Ovary (tissue), 9 donors: ENCODE data around the gene LPCAT3. TPM values are rescaled to one million over a fixed set of nuclear protein-coding genes. Genes with fewer than 3 reads are reported as not detected.

Source experiments
- DNase-seq, 5 donors: peaks; one replicate each; pipeline ENCODE4 v3.0.0-alpha.2; 2019 to 2020
- H3K27ac ChIP-seq, 2 donors: fragments of 200-600 bp; one replicate each; pipeline versions ENCODE4 v1.5.1 to v1.8.0; 2019 to 2022
- H3K27me3 ChIP-seq: fragments of 200-600 bp; one replicate; pipeline ENCODE4 v1.8.0; 2022
- H3K36me3 ChIP-seq: fragments of 200-600 bp; sonication (generic); one replicate; pipeline ENCODE4 v1.5.1; 2019
- H3K4me1 ChIP-seq: one replicate; pipeline ENCODE4 v1.8.1; 2013; ENCODE audit warnings: mild to moderate bottlenecking, moderate library complexity; ENCODE audit not compliant: insufficient read depth
- H3K4me3 ChIP-seq: fragments of 200-600 bp; sonication (generic); one replicate; pipeline ENCODE4 v1.5.1; 2017
- H3K9me3 ChIP-seq, 2 donors: fragments of 200-600 bp in 1 of 2; sonication (generic) in 1 of 2; one replicate each; pipeline versions ENCODE4 v1.5.1 to v1.8.1; 2013 to 2019; ENCODE audit warnings: mild to moderate bottlenecking in 1 of 2, moderate library complexity in 1 of 2
- CTCF ChIP-seq, 3 donors: fragments of 450-650 bp in 2 of 3; fragments of 200-600 bp in 1 of 3; IDR thresholded peaks; one replicate each; pipeline versions ENCODE4 v1.5.1 to v1.8.0; 2016 to 2022; ENCODE audit warnings: antibody characterized with exemption in 3 of 3, mild to moderate bottlenecking in 1 of 3
- EP300 ChIP-seq: sonication (generic); formaldehyde crosslinking; IDR thresholded peaks from one replicate; pipeline ENCODE4 v1.6.1; 2017; ENCODE audit warnings: antibody characterized with exemption
- POLR2A ChIP-seq: fragments of 450-650 bp; IDR thresholded peaks from one replicate; pipeline ENCODE4 v1.6.1; 2017; ENCODE audit warnings: antibody characterized with exemption, mild to moderate bottlenecking, moderate library complexity
- WGBS, 3 donors: extraction: QIAGEN DNeasy Blood & Tissue Kit in 1 of 3; methylation state at CpG; one replicate each; pipeline versions ENCODE4 v1.1.5 to v1.1.7; 2013 to 2017; 5-methylcytosine and 5-hydroxymethylcytosine counted together
- intact Hi-C, 4 donors: fragments of 100-400 bp; cut with DNase I; formaldehyde crosslinking; loops; one replicate each; pipeline versions ENCODE4 v1.11.0 to v1.15.1; 2022 to 2023
- polyA plus RNA-seq, 2 donors: library from polyadenylated mRNA; stranded (reverse); fragments of 200-250 nt in 1 of 2; fragments of 350-450 nt in 1 of 2; fragmentation: Illumina TruSeq in 1 of 2; extraction: RNeasy Lipid Tissue Mini Kit (QIAGEN cat#74804) in 1 of 2; gene quantifications; one replicate each; pipeline ENCODE4 v1.2.3, GENCODE V29; 2013 to 2014
- total RNA-seq, 7 donors: library from RNA; depleted of rRNA in 2 of 7; stranded (reverse); fragments of >200 nt in 2 of 7; fragmentation: NEBNext Ultra II Directional in 3 of 7; extraction: Animal tissue kit (Norgen Biotek cat#: 25700) in 3 of 7; gene quantifications; one replicate each; pipeline versions ENCODE4 v1.1.0 to v1.2.4, GENCODE V29; 2016 to 2023
- donor health status: DM: no; HTN: no; CAD: no; lungs with moderate emphysema.
- donor health status: DM: no; HTN: no; CAD: no.
- donor health status: Bipolar disorder and iron deficiency.
- donor health status: DM: yes; HTN: yes; CAD: no.
- donor health status: DM: no; HTN: no; CAD: no.
- donor health status: DM: yes; HTN: yes; CAD: no.

The LPCAT3 gene
- total and polyA plus RNA-seq, 9 donors = 15.5 to 51.2 (median 39.5) TPM

GRCh38 chr12:6953442-6954315, 64.6 kb downstream of the LPCAT3 start:
- no peaks in the 10 kb centered on the region for H3K9me3 ChIP-seq
- no peak overlapping the region for H3K27ac ChIP-seq
- no peaks in the 10 kb centered on the region for H3K36me3 ChIP-seq
- TF ChIP-seq POLR2A = no peak
- TF ChIP-seq EP300 = no peak
- no peak for TF ChIP-seq CTCF (IDR thresholded peaks at IDR 0.05)
- peak in 1 of 5 donors; percentile 35 for DNase-seq
- WGBS, 3 donors = 56 to 66% (median 63%) methylated on average over 24 of the region's 24 CpGs
- H3K4me3 ChIP-seq = no peak overlapping the region
- intact Hi-C loops = no loop called here
- H3K27me3 ChIP-seq = no peaks in the 10 kb centered on the region
- no peaks in the 10 kb centered on the region for H3K4me1 ChIP-seq

GRCh38 chr12:6952863-6953441, 65.3 kb downstream of the LPCAT3 start:
- Histone ChIP-seq H3K4me1 (no peaks in the 10 kb centered on the region), H3K36me3 (no peaks in the 10 kb centered on the region), H3K27me3 (no peaks in the 10 kb centered on the region), H3K4me3 (no peak overlapping the region), H3K9me3 (no peaks in the 10 kb centered on the region), H3K27ac (no peak overlapping the region)
- TF ChIP-seq CTCF (IDR thresholded peaks at IDR 0.05) = no peak
- TF ChIP-seq EP300 = no peak
- no peak for TF ChIP-seq POLR2A
- 88 to 91% (median 88%) methylated on average over 15 of the region's 15 CpGs for WGBS, 3 donors
- intact Hi-C loops = no loop called here
- DNase-seq = peak in 1 of 5 donors; percentile 18

- TF ChIP-seq EP300 (no peak), CTCF (IDR thresholded peaks at IDR 0.05) (no peak), POLR2A (no peak)
- Histone ChIP-seq H3K9me3 (no peaks in the 10 kb centered on the region), H3K4me3 (no peak overlapping the region), H3K4me1 (no peaks in the 10 kb centered on the region), H3K36me3 (no peaks in the 10 kb centered on the region), H3K27ac (no peak overlapping the region), H3K27me3 (no peaks in the 10 kb centered on the region)
- DNase-seq = peak in 1 of 5 donors; percentile 34
- intact Hi-C loops = no loop called here
- WGBS, 3 donors = 76 to 82% (median 76%) methylated on average over 22 of the region's 22 CpGs
Observed at GRCh38 chr12:6952121-6952862, 66.0 kb downstream of the LPCAT3 start.

- Histone ChIP-seq H3K4me1 (no peaks in the 10 kb centered on the region), H3K36me3 (no peaks in the 10 kb centered on the region), H3K27me3 (no peaks in the 10 kb centered on the region), H3K4me3 (peak overlapping the region; percentile 4), H3K9me3 (no peaks in the 10 kb centered on the region), H3K27ac (no peak overlapping the region)
- intact Hi-C loops = no loop called here
- 87 to 91% (median 88%) methylated on average over 20 of the region's 20 CpGs for WGBS, 3 donors
- peak in 1 of 5 donors; percentile 33 for DNase-seq
- TF ChIP-seq EP300 (no peak), CTCF (IDR thresholded peaks at IDR 0.05) (no peak), POLR2A (no peak)
Observed at GRCh38 chr12:6951551-6952120, 66.6 kb downstream of the LPCAT3 start.
